Measurements from ENCODE around the gene PPP1R9A.
"Not testable (repeated sequence)": the region's sequence is repeated elsewhere in the genome, so short reads cannot be mapped to it uniquely, and the experiment has no call there.

PPP1R9A gene

DNA sequence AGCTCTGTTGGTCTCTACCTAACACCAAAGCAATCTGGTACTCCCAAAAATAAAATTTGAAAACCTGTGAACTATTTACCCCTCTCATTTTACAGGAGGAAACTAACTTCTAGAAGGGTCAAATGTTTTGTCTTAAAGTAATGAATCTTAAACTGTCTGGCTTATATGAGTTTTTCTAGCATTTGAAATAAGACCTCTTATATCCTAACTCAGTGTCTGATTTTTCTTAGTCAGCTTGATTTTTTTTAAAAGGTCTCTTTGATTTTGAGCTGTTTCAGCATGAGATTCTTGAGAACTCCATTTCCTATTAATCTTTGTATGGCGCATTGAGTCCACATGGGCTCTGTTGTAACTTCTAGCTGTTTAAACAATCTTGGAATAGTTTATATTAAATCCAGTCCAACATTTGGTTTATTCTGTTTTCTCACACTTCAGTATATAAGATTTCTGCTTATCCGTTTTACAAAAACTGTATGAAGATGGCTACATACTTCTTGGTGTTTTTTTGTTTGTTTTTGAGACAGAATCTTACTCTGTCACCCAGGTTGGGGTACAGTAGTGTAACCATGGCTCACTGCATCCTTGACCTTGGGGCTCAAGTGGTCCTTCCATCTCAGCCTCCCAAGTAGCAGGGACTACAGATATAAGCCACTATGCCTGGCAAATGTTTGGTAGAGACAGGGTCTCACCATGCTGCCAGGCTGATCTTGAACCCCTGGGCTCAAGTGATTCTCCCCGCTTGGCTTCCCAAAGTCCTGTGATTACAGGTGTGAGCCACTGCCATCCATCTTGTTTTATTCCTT, 91.1 kb downstream of the PPP1R9A start:
- Histone ChIP-seq H3K27me3 (ENCODE audit: control insufficient read depth, insufficient read depth, low read length) (no peaks in the 10 kb centered on the region), H3K4me1 (no peaks in the 10 kb centered on the region), H3K36me3 (ENCODE audit: control insufficient read depth, insufficient read depth, low read length) (no peaks in the 10 kb centered on the region), H3K9ac (no peak overlapping the region), H2AFZ (no peak overlapping the region), H3K27ac (no peak overlapping the region), H3K79me2 (no peaks in the 10 kb centered on the region), H3K4me2 (ENCODE audit: low read length) (no peak overlapping the region), H3K9me3 (ENCODE audit: control insufficient read depth, low read length) (no peaks in the 10 kb centered on the region), H3K4me3 (ENCODE audit: low read depth, low read length) (no peak overlapping the region)
- TF ChIP-seq, protein P1, sequence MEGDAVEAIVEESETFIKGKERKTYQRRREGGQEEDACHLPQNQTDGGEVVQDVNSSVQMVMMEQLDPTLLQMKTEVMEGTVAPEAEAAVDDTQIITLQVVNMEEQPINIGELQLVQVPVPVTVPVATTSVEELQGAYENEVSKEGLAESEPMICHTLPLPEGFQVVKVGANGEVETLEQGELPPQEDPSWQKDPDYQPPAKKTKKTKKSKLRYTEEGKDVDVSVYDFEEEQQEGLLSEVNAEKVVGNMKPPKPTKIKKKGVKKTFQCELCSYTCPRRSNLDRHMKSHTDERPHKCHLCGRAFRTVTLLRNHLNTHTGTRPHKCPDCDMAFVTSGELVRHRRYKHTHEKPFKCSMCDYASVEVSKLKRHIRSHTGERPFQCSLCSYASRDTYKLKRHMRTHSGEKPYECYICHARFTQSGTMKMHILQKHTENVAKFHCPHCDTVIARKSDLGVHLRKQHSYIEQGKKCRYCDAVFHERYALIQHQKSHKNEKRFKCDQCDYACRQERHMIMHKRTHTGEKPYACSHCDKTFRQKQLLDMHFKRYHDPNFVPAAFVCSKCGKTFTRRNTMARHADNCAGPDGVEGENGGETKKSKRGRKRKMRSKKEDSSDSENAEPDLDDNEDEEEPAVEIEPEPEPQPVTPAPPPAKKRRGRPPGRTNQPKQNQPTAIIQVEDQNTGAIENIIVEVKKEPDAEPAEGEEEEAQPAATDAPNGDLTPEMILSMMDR (IDR thresholded peaks at IDR 0.05) = no peak

DNA sequence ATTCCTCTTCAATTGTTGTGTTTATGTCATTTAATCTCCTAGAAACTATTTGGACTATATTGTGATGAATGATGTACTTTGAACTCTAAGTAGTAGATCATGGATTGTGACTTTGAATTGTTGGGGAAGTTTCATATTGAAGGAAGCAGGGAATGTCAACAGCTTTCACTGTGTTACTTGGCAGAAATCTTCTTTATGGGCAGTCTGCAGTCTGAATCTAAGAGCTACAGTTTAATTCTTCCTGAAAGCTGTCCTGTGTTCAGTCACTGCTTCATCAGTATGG, 91.6 kb downstream of the PPP1R9A start:
- H3K9ac ChIP-seq = no peak overlapping the region
- no peak overlapping the region for H3K4me2 ChIP-seq (ENCODE audit: low read length)
- TF ChIP-seq, protein P1 (IDR thresholded peaks at IDR 0.05) = no peak
- no peaks in the 10 kb centered on the region for H3K4me1 ChIP-seq
- H3K36me3 ChIP-seq (ENCODE audit: control insufficient read depth, insufficient read depth, low read length) = no peaks in the 10 kb centered on the region
- H3K4me3 ChIP-seq (ENCODE audit: low read depth, low read length) = no peak overlapping the region
- H3K27me3 ChIP-seq (ENCODE audit: control insufficient read depth, insufficient read depth, low read length) = no peaks in the 10 kb centered on the region
- no peaks in the 10 kb centered on the region for H3K79me2 ChIP-seq
- no peak overlapping the region for H2AFZ ChIP-seq
- H3K27ac ChIP-seq = no peak overlapping the region
- no peaks in the 10 kb centered on the region for H3K9me3 ChIP-seq (ENCODE audit: control insufficient read depth, low read length)

DNA sequence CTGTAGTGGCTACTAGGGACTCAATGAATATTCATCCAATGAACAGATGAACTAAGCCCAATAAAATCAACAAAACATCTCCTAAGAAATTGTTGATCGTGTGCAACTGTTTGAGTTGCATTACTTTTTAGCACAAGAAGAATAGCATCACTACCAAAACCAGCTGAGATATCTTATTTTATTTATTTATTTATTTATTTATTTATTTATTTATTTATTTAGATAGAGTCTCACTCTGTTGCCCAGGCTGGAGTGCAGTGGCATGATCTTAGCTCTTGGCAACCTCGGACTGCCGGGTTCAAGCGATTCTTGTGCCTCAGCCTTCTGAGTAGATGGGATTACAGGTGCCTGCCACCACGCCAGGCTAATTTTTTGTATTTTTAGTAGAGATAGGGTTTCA, 92.2 kb downstream of the PPP1R9A start:
- not testable (repeated sequence) for H3K9ac ChIP-seq; H3K4me3 ChIP-seq (ENCODE audit: low read depth, low read length); H3K27me3 ChIP-seq (ENCODE audit: control insufficient read depth, insufficient read depth, low read length); H3K4me2 ChIP-seq (ENCODE audit: low read length); H3K27ac ChIP-seq; H3K4me1 ChIP-seq; H3K79me2 ChIP-seq; H3K36me3 ChIP-seq (ENCODE audit: control insufficient read depth, insufficient read depth, low read length); H3K9me3 ChIP-seq (ENCODE audit: control insufficient read depth, low read length); H2AFZ ChIP-seq

DNA sequence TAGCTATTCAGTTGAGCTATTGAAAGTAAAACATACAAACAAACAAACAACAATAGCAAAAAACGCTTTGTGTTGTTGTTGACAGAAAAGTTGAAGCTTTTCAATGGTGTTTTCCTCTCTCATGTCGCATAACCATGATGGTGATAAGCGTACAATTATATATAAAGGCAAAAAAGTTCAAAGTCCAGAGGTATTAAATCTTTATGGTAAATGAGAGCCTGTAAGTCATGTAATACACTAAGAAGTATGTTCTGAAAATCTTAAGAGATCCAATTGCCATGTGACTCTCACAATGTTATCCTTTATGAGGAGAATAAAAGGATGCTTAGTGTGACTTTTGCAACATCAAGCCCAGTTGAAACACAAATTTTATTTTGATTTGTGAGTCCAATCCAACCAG, 93.9 kb downstream of the PPP1R9A start:
- no peaks in the 10 kb centered on the region for H3K79me2 ChIP-seq
- H3K9ac ChIP-seq = no peak overlapping the region
- no peak overlapping the region for H3K4me2 ChIP-seq (ENCODE audit: low read length)
- H2AFZ ChIP-seq = no peak overlapping the region
- H3K27me3 ChIP-seq (ENCODE audit: control insufficient read depth, insufficient read depth, low read length) = no peaks in the 10 kb centered on the region
- H3K36me3 ChIP-seq (ENCODE audit: control insufficient read depth, insufficient read depth, low read length) = no peaks in the 10 kb centered on the region
- no peaks in the 10 kb centered on the region for H3K4me1 ChIP-seq
- H3K4me3 ChIP-seq (ENCODE audit: low read depth, low read length) = no peak overlapping the region
- TF ChIP-seq, protein P1 (IDR thresholded peaks at IDR 0.05) = no peak
- no peak overlapping the region for H3K27ac ChIP-seq
- no peaks in the 10 kb centered on the region for H3K9me3 ChIP-seq (ENCODE audit: control insufficient read depth, low read length)

DNA sequence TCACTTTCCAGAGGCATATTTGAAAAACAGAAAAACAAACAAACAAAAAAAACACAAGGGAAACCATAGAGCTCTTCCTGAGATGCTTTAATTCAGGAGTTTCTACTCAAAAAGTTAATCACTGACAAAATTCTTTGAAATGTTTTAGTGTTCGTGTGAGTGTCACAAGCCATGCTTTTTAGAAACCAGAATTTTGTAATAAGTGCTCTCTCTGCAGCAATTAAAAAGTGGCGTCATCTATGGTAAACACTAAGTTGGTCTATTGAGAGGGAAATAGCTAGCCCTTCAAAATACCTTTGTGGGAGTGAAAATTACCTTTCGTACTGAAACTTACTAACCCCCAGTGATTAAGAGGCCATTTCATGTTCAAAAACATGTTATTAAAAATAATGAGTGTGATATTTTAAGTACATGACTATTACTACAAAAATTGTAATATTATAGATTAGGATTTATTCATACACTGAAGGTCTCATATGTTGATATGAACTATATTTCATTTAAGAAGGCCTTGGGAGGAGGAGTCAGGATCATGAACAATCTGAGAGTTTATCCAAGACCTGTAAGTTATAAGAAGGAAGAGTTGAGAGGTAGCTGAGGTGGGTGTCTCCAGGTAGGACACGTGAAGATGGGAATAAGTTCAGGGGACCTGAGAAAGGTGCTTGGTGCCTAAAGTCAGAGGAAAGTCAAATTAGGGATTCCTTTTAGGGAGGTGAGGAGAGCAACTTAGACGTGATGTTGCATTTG, 94.6 kb downstream of the PPP1R9A start:
- no peaks in the 10 kb centered on the region for H3K27me3 ChIP-seq (ENCODE audit: control insufficient read depth, insufficient read depth, low read length)
- no peaks in the 10 kb centered on the region for H3K79me2 ChIP-seq
- TF ChIP-seq, protein P1 (IDR thresholded peaks at IDR 0.05) = no peak
- H2AFZ ChIP-seq = no peak overlapping the region
- no peak overlapping the region for H3K27ac ChIP-seq
- no peak overlapping the region for H3K9ac ChIP-seq
- H3K4me1 ChIP-seq = no peaks in the 10 kb centered on the region
- no peaks in the 10 kb centered on the region for H3K36me3 ChIP-seq (ENCODE audit: control insufficient read depth, insufficient read depth, low read length)
- H3K9me3 ChIP-seq (ENCODE audit: control insufficient read depth, low read length) = no peaks in the 10 kb centered on the region
- no peak overlapping the region for H3K4me3 ChIP-seq (ENCODE audit: low read depth, low read length)
- H3K4me2 ChIP-seq (ENCODE audit: low read length) = no peak overlapping the region

All from parathyroid adenoma (tissue), 2 donors.